BLaER1 (cell line): ENCODE results near the gene IGDCC3.

Experiments
- H3K27ac ChIP-seq: shearing (Covaris generic); formaldehyde crosslinking; 2 replicates; pipeline ENCODE4 v1.8.1; 2022
- H3K27me3 ChIP-seq: shearing (Covaris generic); formaldehyde crosslinking; 2 replicates; pipeline ENCODE4 v1.8.1; 2022
- H3K36me3 ChIP-seq: shearing (Covaris generic); formaldehyde crosslinking; 2 replicates; pipeline ENCODE4 v1.8.1; 2022
- H3K4me1 ChIP-seq: shearing (Covaris generic); formaldehyde crosslinking; 2 replicates; pipeline ENCODE4 v1.8.1; 2022
- H3K4me2 ChIP-seq: shearing (Covaris generic); formaldehyde crosslinking; 2 replicates; pipeline ENCODE4 v1.8.1; 2022
- H3K4me3 ChIP-seq: shearing (Covaris generic); formaldehyde crosslinking; 2 replicates; pipeline ENCODE4 v1.8.1; 2022
- H3K9ac ChIP-seq: shearing (Covaris generic); formaldehyde crosslinking; 2 replicates; pipeline ENCODE4 v1.8.1; 2022
- H3K9me3 ChIP-seq: shearing (Covaris generic); formaldehyde crosslinking; 2 replicates; pipeline ENCODE4 v1.8.1; 2022
- H4K20me1 ChIP-seq: shearing (Covaris generic); formaldehyde crosslinking; 2 replicates; pipeline ENCODE4 v1.8.1; 2022
- Cebpa-rat ChIP-seq: shearing (Covaris generic); IDR thresholded peaks from 2 replicates; pipeline ENCODE4 v1.8.1; 2022

Gene IGDCC3

DNA sequence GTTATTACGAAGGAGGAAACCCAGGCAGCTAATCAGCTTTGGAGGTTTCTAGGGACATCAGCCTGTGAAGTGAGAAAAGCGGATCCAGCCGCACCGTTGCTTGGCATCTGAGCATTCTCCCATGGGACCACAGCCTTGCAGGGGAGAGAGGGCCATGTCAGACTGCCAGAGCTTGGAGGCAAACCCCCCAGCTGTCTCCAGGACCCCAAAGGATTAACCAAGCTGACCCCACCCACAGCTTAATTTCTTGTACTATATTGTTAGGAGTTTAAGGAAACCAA is 5.1 kb downstream of the IGDCC3 start:
- H3K9me3 ChIP-seq, result no peaks in the 10 kb centered on the region
- peaks cover 38% of the 10 kb centered on the region for H3K4me1 ChIP-seq
- TF ChIP-seq Cebpa-rat, result no peak
- H3K27ac ChIP-seq, result no peak overlapping the region
- peak overlapping the region; percentile 77 for H3K4me2 ChIP-seq
- H3K4me3 ChIP-seq, result no peak overlapping the region
- H3K9ac ChIP-seq, result no peak overlapping the region
- no peaks in the 10 kb centered on the region for H3K36me3 ChIP-seq
- H3K27me3 ChIP-seq, result peaks cover 44% of the 10 kb centered on the region
- H4K20me1 ChIP-seq, result peaks cover 35% of the 10 kb centered on the region

DNA sequence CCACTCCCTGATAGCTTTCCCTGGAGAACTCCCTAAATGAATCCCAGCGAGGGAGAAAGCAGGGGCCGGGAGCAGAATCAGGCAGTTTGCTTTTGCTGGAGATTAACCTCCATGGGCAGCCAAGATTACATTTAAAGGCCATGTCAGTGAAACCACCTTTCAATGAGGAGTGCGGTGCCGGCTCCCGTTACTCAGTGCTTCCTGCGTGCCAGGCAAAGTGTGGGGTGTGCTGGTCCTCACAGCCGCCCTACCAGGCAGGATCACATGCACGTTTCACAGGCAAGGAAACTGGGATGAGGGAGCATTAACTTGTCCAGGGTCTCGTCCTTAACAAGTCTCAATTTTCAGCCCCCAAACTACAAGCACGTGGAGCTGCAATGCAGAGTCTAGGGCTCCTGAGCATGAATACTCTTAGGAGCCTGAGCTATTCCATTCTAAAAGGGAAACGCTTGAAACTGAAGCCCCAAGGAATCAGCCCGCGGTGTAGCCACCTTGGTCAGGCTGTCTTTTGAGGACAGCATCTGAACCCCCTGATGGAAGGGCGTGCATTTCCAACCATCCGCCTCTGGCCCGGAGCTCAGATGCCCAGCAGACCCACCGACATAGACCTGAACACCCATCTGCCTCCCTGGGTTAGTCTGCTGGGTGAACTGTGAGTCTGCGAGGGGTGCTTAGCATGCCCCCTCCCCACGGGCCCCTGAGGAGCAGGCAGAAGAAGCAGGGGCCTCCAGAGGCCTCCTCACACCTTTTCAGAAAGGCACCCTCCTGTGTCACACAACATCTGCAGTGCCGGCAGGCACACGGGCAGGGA is 5.6 kb downstream of the IGDCC3 start:
- Histone ChIP-seq H3K4me2 (peak overlapping the region; percentile 77), H3K9ac (no peak overlapping the region), H3K27me3 (peaks cover 39% of the 10 kb centered on the region), H3K9me3 (no peaks in the 10 kb centered on the region), H3K27ac (no peak overlapping the region), H3K36me3 (no peaks in the 10 kb centered on the region), H3K4me1 (peaks cover 33% of the 10 kb centered on the region), H3K4me3 (no peak overlapping the region), H4K20me1 (peaks cover 30% of the 10 kb centered on the region)
- TF ChIP-seq Cebpa-rat, result no peak

DNA sequence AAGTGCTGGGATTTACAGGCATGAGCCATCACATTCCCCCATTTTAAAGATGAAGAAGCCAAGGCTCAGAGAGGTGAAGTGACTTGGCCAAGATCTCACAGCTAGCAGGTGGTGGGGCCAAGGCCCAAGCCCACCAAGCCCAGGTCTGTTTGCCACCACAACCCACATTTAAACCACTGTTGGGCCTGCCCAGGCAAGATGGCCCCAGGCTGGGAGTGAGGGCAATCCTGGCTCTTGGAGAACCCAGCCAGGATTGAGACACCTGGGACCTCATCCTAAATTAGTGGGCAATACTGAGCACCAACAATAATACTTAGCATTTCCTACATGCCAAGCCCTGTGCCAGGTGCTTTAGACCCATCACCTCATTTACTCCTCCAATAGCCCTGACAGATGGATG is 6.9 kb downstream of the IGDCC3 start:
- Histone ChIP-seq H3K27me3 (peaks cover 26% of the 10 kb centered on the region), H3K4me1 (peaks cover 27% of the 10 kb centered on the region), H3K27ac (no peak overlapping the region), H3K36me3 (no peaks in the 10 kb centered on the region), H3K9ac (no peak overlapping the region), H3K4me2 (no peak overlapping the region), H3K9me3 (no peaks in the 10 kb centered on the region), H4K20me1 (peaks cover 19% of the 10 kb centered on the region), H3K4me3 (no peak overlapping the region)
- TF ChIP-seq Cebpa-rat, result no peak

DNA sequence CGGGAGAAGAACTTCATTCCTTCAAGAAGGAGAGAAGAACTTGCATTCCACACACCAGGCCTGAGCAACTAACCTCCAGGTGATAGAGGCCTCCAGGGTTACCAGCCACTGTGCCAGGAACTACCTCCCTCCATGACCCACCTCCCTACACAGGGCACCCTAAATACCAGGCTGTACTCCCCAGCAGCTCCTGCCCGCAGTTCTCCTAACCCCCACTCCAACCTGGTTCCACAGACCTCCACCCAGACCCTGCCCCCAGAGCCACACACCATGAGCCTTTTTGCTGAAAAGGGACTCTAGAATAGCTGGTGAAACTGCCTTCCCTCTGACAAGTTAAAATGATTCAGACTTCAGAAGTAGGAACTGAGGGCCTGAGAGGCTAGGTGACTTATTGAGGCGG is 8.2 kb downstream of the IGDCC3 start:
- peaks cover 27% of the 10 kb centered on the region for H3K4me1 ChIP-seq
- H3K4me2 ChIP-seq, result no peak overlapping the region
- TF ChIP-seq Cebpa-rat, result no peak

DNA sequence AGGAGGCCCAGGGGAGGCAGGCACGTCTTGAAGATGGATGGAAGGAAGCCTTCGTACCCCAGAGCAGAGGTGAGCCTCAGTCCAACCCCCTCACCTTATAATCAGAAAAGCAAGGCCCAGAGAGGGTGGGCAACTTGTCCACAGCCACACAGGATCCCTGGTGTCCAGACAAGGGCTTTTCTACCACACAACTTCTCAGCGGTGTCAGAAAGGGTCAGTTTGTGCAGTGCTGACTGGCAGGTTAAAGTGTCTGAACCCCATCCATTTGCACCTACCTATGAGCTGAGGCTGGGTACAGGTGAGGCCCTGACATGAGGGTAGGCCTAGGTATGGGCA is 8.6 kb downstream of the IGDCC3 start:
- no peak overlapping the region for H3K4me2 ChIP-seq
- H3K9ac ChIP-seq, result no peak overlapping the region

More for the DNA sequence above, 8.2 kb downstream of the IGDCC3 start:
- Histone ChIP-seq H3K36me3 (no peaks in the 10 kb centered on the region), H3K9ac (no peak overlapping the region), H3K27ac (no peak overlapping the region), H4K20me1 (peaks cover 10% of the 10 kb centered on the region; the same call in 1 of the 2 replicates), H3K4me3 (no peak overlapping the region), H3K27me3 (peaks cover 13% of the 10 kb centered on the region), H3K9me3 (no peaks in the 10 kb centered on the region)

DNA sequence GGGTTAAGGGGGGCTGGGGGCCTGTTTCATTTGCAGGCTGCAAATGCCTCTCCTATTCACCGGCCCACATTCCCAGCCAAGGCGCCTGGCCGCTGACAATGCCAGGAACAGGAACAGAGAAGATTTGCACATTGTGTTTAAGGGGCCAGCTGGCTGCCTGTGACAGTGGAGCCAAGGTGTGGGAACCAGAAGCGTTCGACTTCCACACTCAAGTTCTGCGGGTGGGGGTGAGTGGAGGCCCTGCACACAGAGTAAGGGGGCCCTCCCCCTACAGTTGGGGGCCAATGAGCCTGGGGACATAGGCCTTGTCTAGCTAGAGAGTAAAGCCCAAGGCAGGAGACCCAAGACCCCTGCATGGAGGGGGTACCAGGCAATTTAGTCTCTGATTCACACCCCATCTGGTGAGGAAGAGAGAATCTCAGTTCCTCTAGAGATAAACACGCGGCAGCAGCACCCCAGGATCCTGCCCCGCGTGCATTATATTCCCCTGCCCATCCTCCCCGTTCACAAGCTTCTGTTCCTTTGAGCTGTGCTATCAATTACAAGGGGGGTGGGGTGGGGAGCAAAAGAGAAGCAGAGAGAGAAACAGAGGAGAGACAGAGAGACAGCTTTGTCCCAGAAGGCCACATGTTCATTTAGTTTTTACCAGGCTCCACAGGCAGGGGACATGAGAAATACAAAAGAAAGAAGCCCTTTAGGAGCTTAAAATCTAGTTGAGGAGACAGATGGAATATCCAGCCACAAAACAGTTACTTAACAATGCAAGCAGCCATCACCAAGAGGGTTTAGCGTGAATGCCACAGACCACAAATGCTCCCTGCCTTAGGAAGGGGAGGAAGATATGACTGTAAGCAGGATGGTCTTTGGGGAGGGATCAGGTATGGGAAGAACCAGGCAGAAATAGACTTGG is 9.2 kb downstream of the IGDCC3 start:
- H3K9ac ChIP-seq, result no peak overlapping the region
- H3K4me2 ChIP-seq, result no peak overlapping the region
- no peaks in the 10 kb centered on the region for H3K36me3 ChIP-seq
- H3K27ac ChIP-seq, result no peak overlapping the region
- H3K4me1 ChIP-seq, result peaks cover 22% of the 10 kb centered on the region
- no peaks in the 10 kb centered on the region for H3K9me3 ChIP-seq
- H3K27me3 ChIP-seq, result peaks cover 3% of the 10 kb centered on the region
- TF ChIP-seq Cebpa-rat, result no peak
- no peak overlapping the region for H3K4me3 ChIP-seq
- peaks cover 6% of the 10 kb centered on the region; the same call in 1 of the 2 replicates for H4K20me1 ChIP-seq

More for the DNA sequence above, 8.6 kb downstream of the IGDCC3 start:
- H3K4me3 ChIP-seq, result no peak overlapping the region
- no peaks in the 10 kb centered on the region for H3K9me3 ChIP-seq
- peaks cover 27% of the 10 kb centered on the region for H3K4me1 ChIP-seq
- no peak overlapping the region for H3K27ac ChIP-seq
- no peaks in the 10 kb centered on the region for H3K36me3 ChIP-seq
- H3K27me3 ChIP-seq, result peaks cover 9% of the 10 kb centered on the region
- no peak for TF ChIP-seq Cebpa-rat
- peaks cover 10% of the 10 kb centered on the region; the same call in 1 of the 2 replicates for H4K20me1 ChIP-seq

DNA sequence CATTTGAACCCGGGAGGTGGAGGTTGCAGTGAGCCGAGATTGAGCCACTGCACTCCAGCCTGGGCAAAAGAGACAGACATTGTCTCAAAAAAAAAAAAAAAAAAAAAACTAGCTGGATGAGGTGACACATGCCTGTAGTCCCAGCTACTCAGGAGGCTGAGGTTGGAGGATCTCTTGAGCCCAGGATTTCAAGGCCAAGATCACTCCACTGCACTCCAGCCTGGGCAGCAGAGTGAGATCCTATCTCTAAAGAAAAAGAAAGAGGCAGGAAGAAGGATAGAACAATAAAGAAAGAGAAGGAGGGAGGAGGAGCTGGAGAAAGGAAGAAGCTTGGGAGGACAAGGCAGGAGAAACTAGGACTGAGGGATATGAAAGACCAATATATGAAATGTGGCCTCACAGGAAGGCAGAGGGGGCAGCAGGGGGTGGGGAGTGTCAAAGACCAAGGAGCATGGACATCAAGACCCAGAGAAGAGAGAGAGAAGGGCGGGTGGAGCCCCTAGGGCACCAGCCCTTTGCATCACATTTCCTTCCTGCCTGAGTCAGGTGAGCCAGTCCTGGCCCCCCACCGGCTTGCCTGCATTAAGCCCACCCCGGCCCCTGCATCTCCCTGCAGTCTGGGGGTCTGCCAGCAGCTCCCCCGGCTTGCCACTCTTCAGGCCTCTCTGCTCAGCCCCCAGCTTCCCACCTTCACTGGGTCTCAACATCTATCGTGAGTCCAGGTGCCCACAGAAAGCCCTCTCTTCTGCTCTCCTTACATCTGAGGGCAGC is 11.5 kb downstream of the IGDCC3 start:
- Histone ChIP-seq H3K36me3 (no peaks in the 10 kb centered on the region), H3K4me1 (no peaks in the 10 kb centered on the region), H3K27ac (no peak overlapping the region), H3K27me3 (no peaks in the 10 kb centered on the region), H3K4me2 (no peak overlapping the region), H4K20me1 (no peaks in the 10 kb centered on the region), H3K9ac (no peak overlapping the region), H3K4me3 (no peak overlapping the region), H3K9me3 (no peaks in the 10 kb centered on the region)
- no peak for TF ChIP-seq Cebpa-rat

DNA sequence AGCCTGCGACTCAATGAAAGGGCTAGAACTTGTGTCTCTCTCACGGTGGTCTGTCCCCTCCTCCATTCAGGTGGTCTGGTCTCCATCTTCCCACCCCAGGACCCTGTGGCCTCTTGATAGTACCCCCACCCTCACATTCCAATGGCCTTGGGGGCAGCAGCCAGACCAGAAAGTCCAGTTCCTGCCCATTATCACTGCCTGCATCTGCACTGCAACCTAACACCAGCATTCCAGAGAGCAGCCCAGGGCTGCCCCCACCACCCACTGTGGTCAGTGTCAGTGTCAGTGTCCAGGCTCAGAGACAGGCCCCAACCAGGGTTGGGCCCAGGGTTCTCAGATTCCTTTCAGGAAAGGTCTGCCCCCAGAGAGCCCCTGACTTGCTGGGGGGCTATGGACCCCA is 12.6 kb downstream of the IGDCC3 start:
- Histone ChIP-seq H3K27me3 (0 out of 2 replicates have a peak, but pooled peaks cover under 1% of the 10 kb centered on the region), H3K27ac (no peak overlapping the region), H3K4me3 (no peak overlapping the region), H3K36me3 (no peaks in the 10 kb centered on the region), H3K9ac (no peak overlapping the region), H3K4me2 (no peak overlapping the region), H3K9me3 (no peaks in the 10 kb centered on the region), H3K4me1 (no peaks in the 10 kb centered on the region), H4K20me1 (no peaks in the 10 kb centered on the region)
- no peak for TF ChIP-seq Cebpa-rat

DNA sequence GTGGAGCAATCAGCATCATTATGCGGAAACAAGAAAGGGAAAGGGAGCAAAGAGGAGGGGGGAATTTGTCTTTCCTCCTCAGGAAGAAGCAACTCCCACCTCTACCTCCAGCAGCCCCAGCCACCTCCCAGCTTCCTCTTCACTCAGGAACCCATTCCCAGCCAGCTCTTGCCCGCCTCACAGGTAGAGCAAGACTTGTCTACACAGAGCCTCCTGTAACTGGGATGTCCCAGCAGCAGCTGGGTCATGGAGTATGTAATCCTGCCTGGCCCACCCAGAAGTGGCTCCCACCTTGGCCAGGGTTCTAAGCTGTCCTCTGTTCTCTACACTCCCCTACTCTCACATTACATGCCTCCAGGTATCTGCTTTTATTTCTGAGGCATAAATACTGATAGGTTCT is 14.0 kb downstream of the IGDCC3 start:
- Histone ChIP-seq H3K4me1 (no peaks in the 10 kb centered on the region), H3K4me3 (no peak overlapping the region), H3K9me3 (no peaks in the 10 kb centered on the region), H3K9ac (no peak overlapping the region), H3K36me3 (no peaks in the 10 kb centered on the region), H3K27ac (no peak overlapping the region), H4K20me1 (no peaks in the 10 kb centered on the region), H3K4me2 (no peak overlapping the region), H3K27me3 (peaks cover 4% of the 10 kb centered on the region; the same call in 1 of the 2 replicates)
- TF ChIP-seq Cebpa-rat, result no peak
